GM12865 (cell line): ENCODE data around the gene DENND1A.

Experiments
- DNase-seq: peaks from one replicate; pipeline ENCODE4 v3.0.0; 2010; ENCODE audit warnings: low read depth
- H3K4me3 ChIP-seq: 2 replicates; pipeline ENCODE4 v1.5.1; 2011; ENCODE audit warnings: mild to moderate bottlenecking, low read depth, low read length, control low read depth
- CTCF ChIP-seq: IDR thresholded peaks from 2 replicates; pipeline ENCODE4 v1.5.1; 2011; ENCODE audit warnings: low read length, control low read depth, low read depth, inconsistent platforms; ENCODE audit not compliant: insufficient read depth; ENCODE audit errors: missing control alignments

Gene DENND1A

GRCh38 chr9:123654994-123655637 is 274.8 kb downstream of the DENND1A start:
- H3K4me3 ChIP-seq, result no peak overlapping the region
- no peak for DNase-seq
- TF ChIP-seq CTCF, result no peak

- no peak for TF ChIP-seq CTCF
These were observed 275.5 kb downstream of the DENND1A start for GRCh38 chr9:123654218-123654993.

GRCh38 chr9:123652416-123652815 is 277.5 kb downstream of the DENND1A start:
- H3K4me3 ChIP-seq, result no peak overlapping the region
- DNase-seq, result no peak
- no peak for TF ChIP-seq CTCF

More at GRCh38 chr9:123654218-123654993, 275.5 kb downstream of the DENND1A start:
- no peak overlapping the region for H3K4me3 ChIP-seq
- no peak for DNase-seq

- no peak for DNase-seq
- no peak overlapping the region for H3K4me3 ChIP-seq
- no peak for TF ChIP-seq CTCF
These were observed 278.1 kb downstream of the DENND1A start for GRCh38 chr9:123651871-123652270.

- DNase-seq, result no peak
These were observed 278.7 kb downstream of the DENND1A start for GRCh38 chr9:123651273-123651672.

GRCh38 chr9:123649909-123650308 is 280.0 kb downstream of the DENND1A start:
- DNase-seq, result no peak
- TF ChIP-seq CTCF, result no peak
- H3K4me3 ChIP-seq, result no peak overlapping the region

More at GRCh38 chr9:123651273-123651672, 278.7 kb downstream of the DENND1A start:
- TF ChIP-seq CTCF, result no peak
- no peak overlapping the region for H3K4me3 ChIP-seq
